DND-41 (cell line): Measurements from ENCODE around the gene NLRP3.

Experiments
- CTCF ChIP-seq: IDR thresholded peaks from 2 replicates; pipeline ENCODE4 v1.5.1; 2012; ENCODE audit warnings: borderline replicate concordance, low read length, moderate library complexity, mild to moderate bottlenecking; ENCODE audit not compliant: poor library complexity, severe bottlenecking; ENCODE audit errors: extremely low read depth
- EZH2 ChIP-seq: IDR thresholded peaks from 3 replicates; pipeline ENCODE4 v1.6.1; 2012; ENCODE audit warnings: borderline replicate concordance, low read depth, mild to moderate bottlenecking, moderate library complexity, low read length, inconsistent platforms; ENCODE audit not compliant: severe bottlenecking

GRCh38 chr1:247435759-247436147, 19.8 kb downstream of the NLRP3 start:
- TF ChIP-seq EZH2 (no peak), CTCF (no peak)
